Astrocyte of the cerebellum (primary cell): ENCODE measurements around the gene RNF217.

Source experiments
- DNase-seq: peaks from one replicate; pipeline ENCODE4 v3.0.0-alpha.2; 2011; ENCODE audit warnings: low read depth
- H3K4me3 ChIP-seq: 2 replicates; pipeline ENCODE4 v1.5.1; 2011; ENCODE audit warnings: mild to moderate bottlenecking, low read depth, low read length, moderate library complexity
- CTCF ChIP-seq: IDR thresholded peaks from 2 replicates; pipeline ENCODE4 v1.5.1; 2012; ENCODE audit warnings: low read length, low read depth, moderate library complexity, mild to moderate bottlenecking; ENCODE audit errors: missing control alignments
- in situ Hi-C: cut with HindIII; loops from 2 replicates; pipeline ENCODE4 v1.10.0; 2017; ENCODE audit warnings: low sequenced_read_pairs

Gene RNF217

GRCh38 chr6:124979294-124979678, 17.0 kb downstream of the RNF217 start:
- H3K4me3 ChIP-seq, result no peak overlapping the region
- no peak for DNase-seq
- in situ Hi-C loops, result no loop called here
- TF ChIP-seq CTCF, result no peak

GRCh38 chr6:124982669-124983068, 20.4 kb downstream of the RNF217 start:
- TF ChIP-seq CTCF, result no peak
- H3K4me3 ChIP-seq, result no peak overlapping the region
- in situ Hi-C loops, result no loop called here
- DNase-seq, result no peak

- no peak overlapping the region for H3K4me3 ChIP-seq
- in situ Hi-C loops, result no loop called here
- no peak for DNase-seq
- TF ChIP-seq CTCF, result no peak
Observed at GRCh38 chr6:124983383-124984083, 21.3 kb downstream of the RNF217 start.

GRCh38 chr6:124984668-124985338, 22.6 kb downstream of the RNF217 start:
- DNase-seq, result no peak
- H3K4me3 ChIP-seq, result no peak overlapping the region
- in situ Hi-C loops, result no loop called here
- TF ChIP-seq CTCF, result no peak

- no peak for DNase-seq
- no peak overlapping the region for H3K4me3 ChIP-seq
- TF ChIP-seq CTCF, result no peak
- in situ Hi-C loops, result no loop called here
Observed at GRCh38 chr6:124986164-124986563, 23.9 kb downstream of the RNF217 start.

GRCh38 chr6:124987291-124987690, 25.1 kb downstream of the RNF217 start:
- in situ Hi-C loops, result no loop called here
- DNase-seq, result no peak
- H3K4me3 ChIP-seq, result no peak overlapping the region
- no peak for TF ChIP-seq CTCF
